ENCODE results near the gene BANP.
"Not testable (repeated sequence)": the region's sequence is repeated elsewhere in the genome, so short reads cannot be mapped to it uniquely, and the experiment has no call there.

The BANP gene

DNA sequence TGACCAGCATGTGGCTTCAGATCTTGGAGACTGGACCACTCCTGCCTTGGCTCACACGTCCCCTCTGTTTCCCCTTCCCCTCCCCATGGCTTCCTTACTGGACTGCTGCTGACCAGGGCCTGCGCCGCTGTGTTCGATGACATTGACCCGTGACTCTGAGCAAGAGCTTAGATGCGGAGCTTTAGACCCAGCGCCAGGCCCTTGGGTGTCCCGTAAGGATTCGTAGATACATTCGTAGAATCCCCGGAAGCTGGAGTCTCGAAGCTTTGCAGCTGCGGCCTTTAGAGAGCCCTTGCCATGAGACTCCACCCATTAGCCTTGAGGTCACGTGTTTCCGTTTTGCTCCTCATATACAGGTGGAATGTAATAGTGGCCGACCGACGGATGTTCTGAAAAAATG is 65.2 kb downstream of the BANP start:
- DNase-seq (ENCODE audit: low spot score), result not testable (repeated sequence)

DNA sequence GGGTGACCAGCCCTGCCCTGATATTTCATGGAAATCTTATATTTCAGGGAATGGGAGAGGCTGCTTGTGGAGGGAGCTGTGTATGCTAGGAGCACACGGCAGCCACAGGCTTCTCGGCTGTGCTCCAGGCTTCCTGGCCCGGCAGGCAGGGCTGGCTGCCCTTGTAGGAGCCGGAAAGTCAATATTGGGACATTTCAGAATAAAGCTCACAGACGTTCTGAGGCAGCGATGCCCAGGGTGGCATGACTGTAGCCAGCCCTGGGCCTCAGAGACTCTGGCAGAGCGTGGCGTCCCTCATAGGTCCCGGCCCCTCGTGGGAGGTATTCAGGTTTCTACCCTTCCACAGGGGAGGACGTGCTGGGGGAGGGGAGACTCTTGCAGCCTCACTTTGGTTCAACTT is 65.7 kb downstream of the BANP start:
- no peak for DNase-seq (ENCODE audit: low spot score)

DNA sequence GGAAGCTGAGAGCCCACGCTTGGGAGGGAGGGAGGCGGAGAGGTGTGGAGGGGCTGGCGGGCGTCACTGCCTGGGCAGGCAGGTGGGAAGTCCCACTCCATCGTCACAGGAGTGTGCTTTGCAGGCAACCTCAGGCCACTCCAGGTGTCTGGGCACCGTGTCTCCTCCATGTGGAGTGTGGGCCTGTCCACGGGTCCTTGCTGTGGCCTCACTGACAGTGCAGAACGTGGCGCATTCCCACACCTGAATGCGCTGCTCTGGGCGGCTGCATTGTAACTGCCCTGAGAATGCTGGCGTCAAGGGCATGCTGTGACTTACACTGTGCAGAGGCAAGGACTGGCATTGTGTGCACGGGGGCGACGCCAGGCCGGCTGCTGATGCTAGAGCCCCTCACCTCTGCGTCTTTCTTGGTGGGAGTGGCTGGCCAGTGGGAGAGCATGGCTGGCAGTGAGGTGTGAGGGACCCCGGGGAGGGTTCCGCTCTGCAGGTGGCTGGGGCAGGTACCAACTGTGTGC is 66.4 kb downstream of the BANP start:
- no peak for DNase-seq (ENCODE audit: low spot score)

DNA sequence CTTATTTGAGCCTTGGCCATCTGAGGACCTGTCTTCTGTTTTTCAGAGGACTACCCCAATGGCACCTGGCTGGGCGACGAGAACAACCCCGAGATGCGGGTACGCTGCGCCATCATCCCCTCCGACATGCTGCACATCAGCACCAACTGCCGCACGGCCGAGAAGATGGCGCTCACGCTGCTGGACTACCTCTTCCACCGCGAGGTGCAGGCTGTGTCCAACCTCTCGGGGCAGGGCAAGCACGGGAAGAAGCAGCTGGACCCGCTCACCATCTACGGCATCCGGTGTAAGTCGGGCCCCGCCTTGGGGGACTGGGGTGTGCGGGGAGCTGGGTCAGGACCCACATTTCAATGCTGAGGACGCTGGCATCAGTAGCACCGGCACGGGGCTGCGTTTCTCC is 67.1 kb downstream of the BANP start:
- DNase-seq (ENCODE audit: low spot score), result not testable (repeated sequence)

DNA sequence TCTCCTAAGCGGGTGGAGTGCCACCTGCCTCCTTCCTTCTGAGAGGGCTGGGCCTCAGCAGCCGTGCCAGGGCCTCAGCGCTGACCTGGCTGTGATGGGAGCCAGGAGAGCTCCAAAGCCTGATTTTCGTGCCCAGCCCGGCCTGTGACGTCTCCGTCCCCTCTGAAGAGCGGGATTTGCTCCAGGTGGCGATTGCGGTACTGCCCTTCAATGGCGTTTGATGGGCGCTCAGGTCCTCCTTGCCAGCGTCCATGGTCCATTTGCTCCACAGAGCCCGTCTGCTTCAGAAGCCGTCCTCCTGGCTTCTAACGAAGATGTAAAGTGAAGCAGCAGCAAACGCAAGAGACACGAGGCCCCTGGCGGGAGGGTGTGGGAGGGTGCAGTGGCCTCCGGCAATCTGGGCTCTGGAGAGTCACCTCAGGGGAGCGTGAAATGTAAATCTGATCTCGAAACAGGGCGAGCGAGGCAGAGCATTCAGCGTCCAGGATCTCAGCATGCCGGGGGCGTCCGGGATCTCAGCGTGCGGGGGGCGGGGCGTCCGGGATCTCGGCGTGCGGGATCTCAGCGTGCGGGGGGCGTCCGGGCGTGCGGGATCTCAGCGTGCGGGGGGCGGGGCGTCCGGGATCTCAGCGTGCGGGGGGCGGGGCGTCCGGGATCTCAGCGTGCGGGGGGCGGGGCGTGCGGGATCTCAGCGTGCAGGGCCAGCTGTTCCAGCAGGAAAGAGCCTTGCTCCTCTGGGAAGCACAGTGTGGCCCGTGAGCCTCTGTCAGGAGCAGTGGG is 68.0 kb downstream of the BANP start:
- DNase-seq (ENCODE audit: low spot score), result not testable (repeated sequence)

DNA sequence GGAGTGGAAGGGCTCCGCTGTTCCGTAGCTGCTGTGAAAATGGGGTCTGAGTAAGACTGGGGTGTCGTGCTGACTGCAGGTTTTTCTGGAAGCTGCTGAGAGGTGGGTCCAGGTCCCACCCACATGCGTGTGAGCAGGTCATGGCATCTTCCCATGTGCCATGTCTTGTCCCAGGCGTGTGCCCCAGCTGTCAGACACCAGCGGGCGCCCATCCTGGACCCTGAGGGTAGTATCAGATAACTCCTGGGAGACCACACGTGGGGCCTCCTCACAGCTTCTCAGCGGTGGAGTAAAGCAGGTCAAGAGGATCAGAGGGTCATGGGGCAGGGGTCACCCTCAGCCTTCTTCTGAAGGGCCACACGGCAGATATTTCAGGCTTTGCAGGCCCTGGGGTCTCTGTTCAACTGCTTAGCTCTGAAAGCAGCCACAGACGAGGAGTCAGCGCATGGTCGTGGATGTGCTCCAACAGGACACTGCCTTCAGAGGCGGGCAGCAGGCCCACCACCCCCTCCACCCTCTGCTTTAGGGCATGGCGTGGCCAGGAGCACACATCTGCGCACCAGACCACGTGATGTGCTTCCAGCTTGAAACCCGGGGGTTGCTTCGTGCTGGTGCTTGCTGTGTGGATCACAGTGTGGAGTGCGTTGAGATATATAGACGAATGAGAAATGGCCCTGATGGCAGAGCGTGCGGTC is 68.7 kb downstream of the BANP start:
- DNase-seq (ENCODE audit: low spot score), result no peak

DNA sequence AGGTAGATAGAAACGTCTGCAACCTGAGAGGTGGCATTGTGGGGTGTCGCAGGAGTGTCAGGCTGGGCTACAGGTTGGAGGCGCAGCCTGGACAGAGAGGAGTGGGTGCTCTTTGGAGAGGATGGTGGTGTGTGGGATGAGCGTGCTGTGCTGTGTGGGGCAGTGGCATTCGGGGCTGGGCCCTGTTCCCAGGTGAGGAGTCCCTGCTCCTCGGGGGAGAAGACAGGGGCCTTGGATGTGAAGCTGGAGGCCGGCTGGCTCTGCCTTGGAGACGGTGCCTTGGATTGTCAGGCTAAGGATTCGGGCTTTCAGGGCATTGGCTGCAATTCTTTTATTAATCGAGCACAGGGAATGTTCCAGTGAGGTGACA is 69.3 kb downstream of the BANP start:
- no peak for DNase-seq (ENCODE audit: low spot score)

DNA sequence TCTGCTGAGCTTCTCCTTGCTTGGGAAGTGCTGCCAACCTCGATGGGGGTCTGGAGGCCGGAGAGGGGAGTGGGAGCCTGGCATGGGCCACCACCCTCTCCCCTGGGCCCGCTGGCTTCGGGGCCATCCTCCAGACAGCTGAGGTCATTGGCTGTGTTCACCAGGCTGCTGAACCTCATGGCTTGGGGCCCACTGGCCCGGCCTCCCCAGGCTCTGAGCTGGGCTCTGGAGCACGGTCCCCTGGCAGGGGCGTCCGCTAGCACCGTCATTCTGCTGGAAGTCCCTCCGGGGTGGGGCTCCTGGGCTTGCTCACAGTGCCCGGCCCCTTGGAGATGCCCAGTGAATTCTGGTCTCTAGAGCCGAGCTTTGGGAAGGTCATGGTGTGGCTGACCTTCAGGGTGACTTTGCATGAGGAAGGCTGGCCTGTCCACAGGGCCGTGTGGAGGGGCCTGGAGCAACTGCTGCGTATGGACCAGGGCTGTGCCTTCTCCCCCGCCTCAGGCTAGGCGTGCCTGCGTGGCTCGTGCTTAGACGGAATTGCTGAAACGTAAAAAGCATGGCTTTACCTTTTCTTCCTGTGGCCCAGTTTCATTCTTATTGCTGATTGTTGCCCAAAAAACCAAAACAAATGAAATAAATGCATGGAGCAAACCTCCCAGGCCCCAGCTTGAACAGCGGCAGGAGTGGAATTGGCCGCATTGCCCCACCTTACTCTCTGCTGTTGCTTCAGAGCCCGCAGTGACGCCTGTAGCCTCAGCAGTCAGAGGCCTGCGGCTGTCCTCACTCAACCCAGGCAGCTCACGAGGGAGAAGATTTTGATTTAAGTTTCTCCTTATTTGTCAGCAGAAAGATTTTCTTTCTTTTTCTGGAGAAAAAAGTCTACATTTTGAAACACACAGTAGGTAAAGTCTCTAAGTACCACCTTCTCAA is 70.1 kb downstream of the BANP start:
- DNase-seq (ENCODE audit: low spot score), result not testable (repeated sequence)

DNA sequence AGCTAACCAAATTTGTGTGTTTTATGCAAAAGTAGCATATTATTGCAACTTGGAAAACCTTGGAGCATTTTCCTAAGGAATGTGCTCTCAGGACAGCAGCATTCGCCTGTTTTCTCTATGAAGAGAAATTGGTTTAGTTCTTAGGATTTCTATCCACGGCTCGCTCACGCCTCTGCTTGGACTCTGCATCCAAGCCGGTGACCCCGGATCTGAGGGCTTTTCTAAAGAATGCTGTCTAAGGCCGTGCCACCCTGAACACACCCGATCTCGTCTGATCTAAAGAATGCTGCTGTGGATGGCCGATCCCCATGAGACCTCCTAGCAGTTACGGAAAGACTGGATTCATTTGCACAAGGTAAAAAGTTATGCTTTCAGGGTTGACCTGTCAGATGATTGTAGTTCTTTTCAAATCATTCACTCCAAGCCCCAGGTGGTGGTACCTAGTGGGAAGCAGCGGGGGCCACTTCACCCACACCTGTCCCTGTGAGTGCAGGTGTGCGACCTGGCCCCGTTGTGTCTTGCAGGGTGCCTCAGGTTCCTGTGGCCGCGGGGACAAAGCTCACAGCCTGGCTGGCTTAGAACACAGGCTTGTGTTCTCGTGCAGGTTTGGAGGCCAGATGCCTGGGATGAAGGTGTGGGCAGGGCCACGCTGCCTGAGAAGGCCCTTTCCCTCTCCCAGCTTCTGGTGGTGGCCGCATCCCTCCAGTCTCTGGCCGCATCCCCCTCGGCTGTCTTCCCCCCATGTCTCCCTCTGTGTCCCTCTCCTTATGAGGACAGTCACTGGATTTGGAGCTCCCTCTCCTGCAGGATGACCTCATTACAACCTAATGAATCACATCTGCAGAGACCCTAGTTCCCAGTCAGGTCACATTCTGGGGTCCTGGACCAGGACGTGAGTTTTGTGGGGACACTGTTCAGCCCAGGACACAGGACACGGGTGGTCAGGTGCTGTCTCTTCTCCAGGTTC is 71.1 kb downstream of the BANP start:
- no peak for DNase-seq (ENCODE audit: low spot score)

DNA sequence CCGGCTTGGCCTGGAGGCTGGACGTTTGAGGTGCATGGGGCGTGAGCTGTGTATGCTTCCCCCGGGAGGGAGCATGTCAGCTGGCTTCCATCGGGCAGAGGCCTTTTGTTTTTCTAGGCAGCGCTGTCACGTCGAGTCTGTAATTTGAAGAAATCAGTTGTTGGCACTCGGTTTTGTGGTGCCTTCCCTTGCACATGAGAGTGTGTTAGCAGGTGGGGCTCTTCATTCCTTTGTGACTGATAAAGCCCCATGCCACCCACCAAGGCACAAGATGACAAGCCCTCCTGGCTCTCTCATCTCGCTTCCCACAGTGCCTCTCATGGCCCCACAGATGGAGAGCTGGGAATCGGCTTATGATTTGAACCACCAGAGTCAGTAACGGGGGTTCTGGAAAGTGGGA is 72.1 kb downstream of the BANP start:
- DNase-seq (ENCODE audit: low spot score), result no peak

DNA sequence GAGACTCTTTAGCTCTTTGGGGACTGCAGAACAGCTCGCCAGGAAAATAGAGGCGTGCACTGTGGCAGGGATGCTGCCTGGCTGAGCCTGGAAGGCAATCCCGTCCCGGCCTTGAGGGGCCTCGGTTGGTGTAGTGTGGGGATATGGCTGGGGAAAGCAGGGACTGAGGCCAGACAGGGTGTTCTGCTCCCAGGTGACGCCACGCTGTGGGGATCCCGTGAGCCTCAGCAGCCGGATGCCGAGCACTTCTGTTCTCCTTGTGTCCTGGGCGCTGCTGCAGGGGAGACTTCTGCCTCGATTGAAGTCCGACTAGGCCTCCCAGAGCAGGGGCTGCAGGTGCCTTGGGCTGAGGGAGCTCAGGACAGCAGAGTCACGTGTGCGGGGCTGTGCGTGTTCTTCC is 72.6 kb downstream of the BANP start:
- DNase-seq (ENCODE audit: low spot score), result no peak

DNA sequence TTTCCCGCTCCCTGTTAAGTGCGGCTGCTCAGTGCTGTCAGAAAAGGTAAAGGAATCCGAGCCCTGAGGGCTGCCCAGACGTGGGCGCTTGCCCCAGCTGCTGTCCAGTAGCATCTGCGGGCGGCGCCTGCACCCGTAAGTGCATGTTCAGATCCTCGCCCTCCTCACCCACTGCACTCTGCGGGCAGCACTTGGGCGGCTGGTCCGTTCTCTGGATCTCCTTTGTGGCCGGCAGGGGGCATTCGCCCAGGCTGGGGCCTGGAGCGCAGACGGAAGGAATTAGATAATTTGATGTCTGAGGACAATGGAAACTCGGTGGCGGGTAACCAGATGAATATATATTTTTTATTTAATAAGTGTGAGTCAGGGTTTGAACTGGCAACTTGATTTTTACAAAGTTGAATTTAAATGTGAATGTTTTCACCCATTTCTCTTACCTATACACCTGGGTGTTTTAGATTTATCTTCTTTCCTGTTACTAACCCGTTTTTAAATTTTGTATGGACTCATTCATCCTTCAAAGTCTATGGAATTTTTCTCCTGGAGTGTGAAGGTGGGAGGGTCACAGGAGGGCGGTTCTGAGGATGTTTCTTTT is 73.4 kb downstream of the BANP start:
- peak; percentile 29 for DNase-seq (ENCODE audit: low spot score)

DNA sequence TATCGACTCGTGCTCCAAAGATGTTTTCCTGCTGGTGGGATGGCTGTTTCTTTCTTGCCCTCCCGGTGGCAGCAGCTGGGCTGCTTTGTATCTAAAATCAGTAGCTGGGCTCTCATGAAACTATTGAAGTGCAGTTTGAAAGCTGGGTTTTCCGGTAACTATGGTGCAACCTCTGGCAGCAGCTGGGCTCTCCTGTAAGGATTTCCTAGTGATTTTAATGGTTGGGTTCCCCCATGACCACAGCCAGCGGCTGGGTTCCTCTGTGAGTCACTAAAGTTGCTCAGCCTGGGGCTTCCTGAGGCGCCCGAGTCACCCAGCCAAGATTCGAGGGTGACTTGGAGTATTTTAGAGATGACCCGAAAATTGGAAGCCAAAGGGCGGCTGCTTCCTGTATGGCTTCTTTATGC is 73.9 kb downstream of the BANP start:
- DNase-seq (ENCODE audit: low spot score), result peak; percentile 39

DNA sequence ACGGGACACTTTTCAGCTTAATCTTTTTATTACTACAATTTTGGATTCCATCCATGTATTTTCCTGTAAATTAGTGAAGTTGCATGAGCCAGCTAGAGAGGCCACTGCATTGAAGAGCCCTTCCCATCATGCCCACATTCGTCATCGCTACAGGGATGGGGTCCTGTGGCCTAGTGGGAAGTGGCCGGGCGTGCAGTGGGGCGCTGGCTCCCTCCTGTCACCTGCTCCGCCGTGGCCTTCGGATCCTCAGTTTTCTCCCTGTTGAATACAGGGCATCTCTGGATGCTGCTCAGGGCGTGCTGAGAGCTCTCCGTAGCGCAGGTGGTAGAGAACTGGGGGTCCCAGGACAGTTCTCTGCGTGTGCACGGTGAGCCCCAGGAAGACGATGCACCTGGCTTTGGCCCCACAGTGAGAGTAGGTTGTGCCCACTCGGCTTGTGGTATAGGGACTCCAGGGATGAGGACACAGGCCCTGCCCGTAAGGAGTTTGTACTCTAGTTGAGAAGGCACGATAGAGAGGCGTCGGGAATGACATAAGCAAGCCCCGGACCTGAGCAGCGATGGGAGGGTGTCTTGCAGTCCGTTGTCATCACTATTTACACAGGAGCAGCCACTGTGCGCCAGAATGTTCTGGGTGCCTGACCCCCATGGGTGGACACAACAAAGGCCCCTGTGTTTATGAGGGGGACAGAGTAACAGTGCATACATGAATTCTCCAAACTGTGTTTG is 74.8 kb downstream of the BANP start:
- not testable (repeated sequence) for DNase-seq (ENCODE audit: low spot score)

DNA sequence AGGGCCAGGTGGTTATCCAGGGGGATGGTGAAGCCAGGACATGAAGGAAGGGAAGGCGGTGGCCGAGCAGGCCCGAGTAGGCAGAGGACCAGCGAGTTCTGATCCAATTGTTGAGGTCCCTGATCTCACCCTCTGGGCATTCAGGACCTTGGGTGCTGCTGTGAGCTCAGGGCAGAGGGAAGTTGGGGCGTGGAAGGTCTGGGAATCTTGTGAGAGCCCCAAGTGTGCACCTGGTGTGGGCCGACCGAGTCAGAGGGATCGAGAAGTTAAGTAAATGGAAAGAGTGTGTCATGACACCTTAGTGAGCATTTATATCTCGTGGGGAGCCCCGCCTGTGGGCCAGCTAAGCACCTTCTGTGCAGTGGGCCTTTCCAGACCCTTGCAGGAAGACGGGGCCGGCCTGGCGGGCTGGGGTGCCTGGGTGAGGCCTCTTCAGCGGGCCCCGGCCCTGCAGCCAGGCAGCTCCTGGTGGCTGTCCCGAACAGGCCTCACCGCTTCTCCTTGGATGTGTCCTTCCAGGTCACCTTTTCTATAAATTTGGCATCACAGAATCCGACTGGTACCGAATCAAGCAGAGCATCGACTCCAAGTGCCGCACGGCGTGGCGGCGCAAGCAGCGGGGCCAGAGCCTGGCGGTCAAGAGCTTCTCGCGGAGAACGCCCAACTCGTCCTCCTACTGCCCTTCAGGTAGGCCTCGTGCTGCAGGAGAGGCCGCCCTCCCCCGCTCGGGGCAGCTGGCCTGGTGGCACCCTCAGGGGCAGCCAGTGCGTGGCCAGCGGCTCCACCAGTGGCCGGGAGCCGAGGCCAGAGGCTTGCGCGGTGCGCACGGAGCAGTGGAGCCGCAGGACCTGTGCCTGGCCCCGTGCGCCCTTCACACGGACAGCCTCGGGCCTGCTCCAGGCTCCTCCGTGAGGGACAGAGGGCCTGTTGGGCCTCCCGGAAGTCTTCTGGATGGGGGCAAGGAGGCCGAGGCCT is 76.0 kb downstream of the BANP start:
- DNase-seq (ENCODE audit: low spot score), result no peak

DNA sequence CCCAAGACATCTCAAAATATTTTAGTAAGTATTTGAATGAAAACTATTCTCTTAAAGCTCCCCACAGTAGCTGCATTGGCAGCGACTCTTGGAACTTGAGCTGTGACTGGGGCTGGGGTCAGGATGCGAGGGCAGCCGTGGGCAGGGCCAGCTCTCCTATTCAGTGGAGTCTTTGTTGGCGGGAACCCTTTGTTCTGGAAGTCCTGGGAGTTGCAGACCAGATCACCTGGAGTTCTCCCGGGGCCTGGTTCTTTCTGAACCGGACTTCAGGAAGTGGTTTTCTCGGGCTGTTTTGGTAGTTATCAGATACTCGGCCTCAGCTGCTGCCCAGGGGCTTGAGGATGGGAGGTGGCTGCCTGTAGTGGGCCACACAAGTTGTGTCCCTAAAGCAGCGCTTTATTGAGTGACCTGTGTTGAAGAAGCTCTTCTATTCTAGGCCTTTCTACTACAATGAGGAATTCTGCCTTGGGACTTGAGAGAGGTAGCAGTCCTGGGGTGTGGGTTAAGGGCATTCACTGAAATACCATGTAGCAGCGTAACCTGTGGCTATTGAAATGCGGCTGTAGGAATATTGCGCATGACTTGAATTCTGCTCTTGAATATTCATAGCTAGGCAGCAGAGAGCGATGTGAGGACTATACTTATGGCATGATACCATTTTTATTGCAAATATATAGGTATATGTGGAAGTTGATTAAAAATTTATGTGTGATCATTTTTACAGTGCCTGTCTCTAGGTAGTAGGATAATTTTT is 77.1 kb downstream of the BANP start:
- not testable (repeated sequence) for DNase-seq (ENCODE audit: low spot score)

DNA sequence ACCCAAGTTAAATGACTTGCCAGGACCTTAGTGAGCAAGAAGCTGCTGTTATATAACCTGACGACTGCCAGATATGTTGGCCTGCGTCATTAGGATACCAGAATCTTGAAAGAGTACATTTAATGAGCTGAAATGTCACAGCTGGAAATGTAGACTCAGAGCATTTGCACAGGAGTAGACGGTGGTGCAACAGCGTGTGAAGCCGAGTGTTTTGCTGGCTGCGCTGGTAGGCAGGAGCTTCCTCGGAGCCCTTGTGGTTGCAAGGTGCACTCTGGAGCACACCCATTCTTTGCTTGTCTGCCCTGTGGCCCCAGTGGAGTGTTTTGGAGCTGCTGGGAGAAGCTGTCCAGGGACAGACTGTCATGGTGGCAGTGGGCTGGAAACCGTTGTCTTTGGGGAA is 79.3 kb downstream of the BANP start:
- no peak for DNase-seq (ENCODE audit: low spot score)

DNA sequence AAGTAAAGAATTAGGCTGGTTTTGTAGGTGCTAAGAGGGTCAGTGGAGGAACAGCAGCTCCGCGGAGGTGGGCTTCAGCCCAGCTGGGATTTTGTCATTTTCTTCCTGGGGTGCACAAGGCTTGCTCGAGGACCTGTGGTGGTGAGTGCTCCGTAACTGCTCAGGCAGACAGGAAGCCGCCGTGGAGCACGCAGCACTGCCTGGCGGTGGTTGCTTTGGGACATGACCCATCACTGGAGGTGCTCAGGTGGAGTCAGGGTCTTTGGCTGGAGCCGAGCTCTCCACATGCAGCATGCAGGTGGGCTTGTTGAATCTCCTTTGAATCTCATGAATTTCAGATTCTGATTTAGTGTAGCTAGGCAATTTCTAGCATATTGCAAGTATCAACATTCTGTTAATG is 79.7 kb downstream of the BANP start:
- DNase-seq (ENCODE audit: low spot score), result not testable (repeated sequence)
